ENCODE data around the gene MRPL44.
"Not testable (repeated sequence)": the region's sequence is repeated elsewhere in the genome, so short reads cannot be mapped to it uniquely, and the experiment has no call there.

The MRPL44 gene

GRCh38 chr2:223997938-223998337, 40.7 kb downstream of the MRPL44 start:
- no peak overlapping the region for H3K9ac ChIP-seq
- no peaks in the 10 kb centered on the region for H3K4me1 ChIP-seq
- no peak overlapping the region for H3K4me3 ChIP-seq
- no peaks in the 10 kb centered on the region for H4K20me1 ChIP-seq
- no peak overlapping the region for H3K4me2 ChIP-seq
- TF ChIP-seq Cebpa-rat (IDR thresholded peaks at IDR 0.05), result no peak
- H3K27ac ChIP-seq, result no peak overlapping the region
- no peaks in the 10 kb centered on the region for H3K27me3 ChIP-seq
- H3K9me3 ChIP-seq, result no peaks in the 10 kb centered on the region
- peaks cover 15% of the 10 kb centered on the region for H3K36me3 ChIP-seq

DNA sequence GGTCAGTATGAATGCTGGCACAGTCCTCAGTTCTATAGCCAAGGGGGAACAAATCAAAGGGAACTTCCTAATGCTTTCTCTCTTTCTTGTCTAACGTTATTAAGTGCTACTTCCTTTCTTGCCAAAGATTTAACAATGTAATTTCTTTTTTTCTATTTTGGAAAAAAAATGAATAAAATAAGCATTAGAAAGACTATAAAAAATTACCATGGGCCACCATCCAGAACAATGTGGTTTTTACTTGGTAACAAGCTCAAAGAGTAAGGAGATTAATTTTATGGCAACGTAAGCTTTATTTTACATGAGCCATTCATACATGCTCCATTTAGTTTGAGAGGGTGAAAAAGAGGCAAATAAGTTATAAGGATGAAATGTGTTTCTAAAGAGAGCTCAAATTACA, 41.7 kb downstream of the MRPL44 start:
- no peak for TF ChIP-seq Cebpa-rat (IDR thresholded peaks at IDR 0.05)
- no peaks in the 10 kb centered on the region for H3K4me1 ChIP-seq
- no peak overlapping the region for H3K27ac ChIP-seq
- no peak overlapping the region for H3K4me2 ChIP-seq
- no peaks in the 10 kb centered on the region for H3K27me3 ChIP-seq
- no peaks in the 10 kb centered on the region for H4K20me1 ChIP-seq
- no peak overlapping the region for H3K9ac ChIP-seq
- H3K9me3 ChIP-seq, result no peaks in the 10 kb centered on the region
- H3K4me3 ChIP-seq, result no peak overlapping the region
- peaks cover 15% of the 10 kb centered on the region for H3K36me3 ChIP-seq

- H3K4me2 ChIP-seq, result no peak overlapping the region
Measured at GRCh38 chr2:223999862-224000261, 42.6 kb downstream of the MRPL44 start.

DNA sequence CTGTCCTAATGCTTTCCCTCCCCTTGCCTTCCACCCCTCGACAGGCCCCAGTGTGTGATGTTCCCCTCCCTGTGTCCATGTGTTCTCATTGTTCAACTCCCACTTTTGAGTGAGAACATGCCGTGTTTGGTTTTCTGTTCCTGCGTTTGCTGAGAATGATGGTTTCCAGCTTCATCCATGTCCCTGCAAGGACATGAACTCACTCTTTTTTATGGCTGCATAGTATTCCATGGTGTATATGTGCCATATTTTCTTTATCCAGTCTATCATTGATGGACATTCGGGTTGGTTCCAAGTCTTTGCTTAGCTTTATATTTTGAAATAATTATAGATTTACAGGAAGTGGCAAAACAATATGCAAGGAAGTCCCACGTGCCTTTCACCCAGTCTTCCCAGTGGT, 43.4 kb downstream of the MRPL44 start:
- not testable (repeated sequence) for H3K27me3 ChIP-seq, H3K9me3 ChIP-seq, H4K20me1 ChIP-seq, H3K9ac ChIP-seq, H3K4me3 ChIP-seq, H3K27ac ChIP-seq, H3K4me2 ChIP-seq, H3K4me1 ChIP-seq
- peaks cover 15% of the 10 kb centered on the region for H3K36me3 ChIP-seq

More at GRCh38 chr2:223999862-224000261, 42.6 kb downstream of the MRPL44 start:
- Histone ChIP-seq H3K27me3 (no peaks in the 10 kb centered on the region), H4K20me1 (no peaks in the 10 kb centered on the region), H3K36me3 (peaks cover 15% of the 10 kb centered on the region), H3K9me3 (no peaks in the 10 kb centered on the region), H3K4me1 (no peaks in the 10 kb centered on the region), H3K27ac (no peak overlapping the region), H3K9ac (no peak overlapping the region), H3K4me3 (no peak overlapping the region)
- no peak for TF ChIP-seq Cebpa-rat (IDR thresholded peaks at IDR 0.05)

DNA sequence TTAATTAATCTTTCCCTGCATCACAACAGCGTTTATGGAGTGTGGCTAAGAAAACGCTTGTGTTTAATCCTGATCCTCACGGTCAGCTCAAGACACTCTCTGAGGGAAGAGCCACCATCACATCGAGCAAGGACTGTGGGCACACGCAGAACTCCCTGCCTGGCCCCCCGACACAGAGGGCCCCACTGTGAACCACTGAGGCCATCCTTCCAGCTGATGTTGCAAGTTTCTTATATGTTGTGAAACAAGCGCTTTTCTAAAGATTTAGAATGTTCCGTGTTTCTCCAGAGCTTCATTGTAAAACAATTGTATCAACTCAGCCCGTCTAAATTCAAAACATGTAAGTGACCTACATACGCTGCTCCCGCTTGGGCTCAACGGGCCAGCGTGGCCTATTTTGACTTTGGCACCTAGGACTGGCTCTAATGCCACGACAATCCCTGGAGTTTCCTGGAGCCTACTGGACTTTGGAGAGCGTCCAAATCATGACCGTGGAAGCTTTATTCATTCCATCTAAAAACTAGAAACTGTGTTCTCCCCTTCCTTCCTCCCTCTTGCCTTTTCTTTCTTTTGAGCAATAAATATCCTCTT, 46.9 kb downstream of the MRPL44 start:
- H3K27me3 ChIP-seq, result no peaks in the 10 kb centered on the region
- peaks cover 15% of the 10 kb centered on the region for H3K36me3 ChIP-seq

GRCh38 chr2:224008702-224009261, 51.5 kb downstream of the MRPL44 start:
- TF ChIP-seq Cebpa-rat (IDR thresholded peaks at IDR 0.05), result no peak
- H3K9me3 ChIP-seq, result no peaks in the 10 kb centered on the region
- H4K20me1 ChIP-seq, result no peaks in the 10 kb centered on the region
- H3K4me2 ChIP-seq, result no peak overlapping the region
- no peaks in the 10 kb centered on the region for H3K36me3 ChIP-seq
- no peaks in the 10 kb centered on the region for H3K4me1 ChIP-seq
- H3K27me3 ChIP-seq, result no peaks in the 10 kb centered on the region
- no peak overlapping the region for H3K4me3 ChIP-seq
- no peak overlapping the region for H3K27ac ChIP-seq
- H3K9ac ChIP-seq, result no peak overlapping the region

More for the DNA sequence above, 46.9 kb downstream of the MRPL44 start:
- Histone ChIP-seq H3K4me2 (no peak overlapping the region), H3K27ac (no peak overlapping the region), H3K9ac (no peak overlapping the region), H3K4me3 (no peak overlapping the region), H3K9me3 (no peaks in the 10 kb centered on the region), H3K4me1 (no peaks in the 10 kb centered on the region), H4K20me1 (no peaks in the 10 kb centered on the region)
- TF ChIP-seq Cebpa-rat (IDR thresholded peaks at IDR 0.05), result no peak

GRCh38 chr2:224009605-224010315, 52.5 kb downstream of the MRPL44 start:
- Histone ChIP-seq H3K9ac (no peak overlapping the region), H3K9me3 (no peaks in the 10 kb centered on the region), H4K20me1 (no peaks in the 10 kb centered on the region), H3K4me3 (no peak overlapping the region), H3K4me1 (no peaks in the 10 kb centered on the region), H3K36me3 (no peaks in the 10 kb centered on the region), H3K27ac (no peak overlapping the region), H3K4me2 (no peak overlapping the region), H3K27me3 (no peaks in the 10 kb centered on the region)
- TF ChIP-seq Cebpa-rat (IDR thresholded peaks at IDR 0.05), result no peak

- peaks cover 5% of the 10 kb centered on the region; the same call in 1 of the 2 replicates for H3K4me1 ChIP-seq
- H3K27me3 ChIP-seq, result no peaks in the 10 kb centered on the region
- no peaks in the 10 kb centered on the region for H3K36me3 ChIP-seq
- no peaks in the 10 kb centered on the region for H4K20me1 ChIP-seq
- no peak for TF ChIP-seq Cebpa-rat (IDR thresholded peaks at IDR 0.05)
- H3K9ac ChIP-seq, result no peak overlapping the region
- H3K4me3 ChIP-seq, result no peak overlapping the region
- no peak overlapping the region for H3K4me2 ChIP-seq
- H3K27ac ChIP-seq, result no peak overlapping the region
- no peaks in the 10 kb centered on the region for H3K9me3 ChIP-seq
Measured at GRCh38 chr2:224011837-224012236, 54.6 kb downstream of the MRPL44 start.

DNA sequence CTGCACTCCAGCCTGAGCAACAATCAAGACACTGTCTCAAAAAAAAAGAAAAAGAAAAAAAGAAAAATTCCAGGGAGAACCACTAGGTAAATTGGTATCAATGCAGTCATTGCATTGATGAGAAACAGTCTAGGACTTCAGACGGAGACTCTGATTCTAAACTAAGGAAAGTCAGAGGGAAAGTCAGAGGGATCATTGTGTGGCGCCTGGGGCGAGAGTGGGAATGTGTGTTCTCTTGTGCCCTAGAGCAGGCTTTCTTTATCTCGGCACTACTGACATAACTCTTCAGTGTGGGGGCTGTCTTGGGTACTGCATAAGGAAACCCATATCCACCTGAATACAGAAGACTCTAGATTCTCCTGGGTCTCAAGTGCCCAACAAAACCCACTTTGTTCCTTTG, 57.1 kb downstream of the MRPL44 start:
- Histone ChIP-seq H3K9me3 (no peaks in the 10 kb centered on the region), H3K4me1 (peaks cover 20% of the 10 kb centered on the region), H3K4me2 (no peak overlapping the region), H3K36me3 (no peaks in the 10 kb centered on the region), H3K4me3 (no peak overlapping the region), H3K27ac (no peak overlapping the region), H4K20me1 (no peaks in the 10 kb centered on the region), H3K9ac (no peak overlapping the region), H3K27me3 (no peaks in the 10 kb centered on the region)
- TF ChIP-seq Cebpa-rat (IDR thresholded peaks at IDR 0.05), result no peak

- Histone ChIP-seq H3K27ac (no peak overlapping the region), H3K27me3 (no peaks in the 10 kb centered on the region), H4K20me1 (no peaks in the 10 kb centered on the region), H3K4me2 (no peak overlapping the region), H3K9ac (no peak overlapping the region), H3K9me3 (no peaks in the 10 kb centered on the region), H3K4me1 (peaks cover 20% of the 10 kb centered on the region), H3K36me3 (no peaks in the 10 kb centered on the region), H3K4me3 (no peak overlapping the region)
- no peak for TF ChIP-seq Cebpa-rat (IDR thresholded peaks at IDR 0.05)
Measured at GRCh38 chr2:224016963-224017362, 59.7 kb downstream of the MRPL44 start.

Data from BLaER1 (cell line).